Fibroblast of skin of right biceps (primary cell): ENCODE data around the gene TMEM51.
A peak's percentile ranks its signal among the peaks of the same experiment; 100 is the strongest.
"Not testable (repeated sequence)": the region's sequence is repeated elsewhere in the genome, so short reads cannot be mapped to it uniquely, and the experiment has no call there.

ENCODE experiments used
- DNase-seq: peaks from one replicate; pipeline ENCODE4 v3.0.0-alpha.2; 2013

TMEM51 gene

GRCh38 chr1:15128520-15129313, 24.8 kb upstream of the TMEM51 start:
- peak; percentile 62 for DNase-seq

- no peak for DNase-seq
Observed at GRCh38 chr1:15129944-15130343, 23.6 kb upstream of the TMEM51 start.

GRCh38 chr1:15130607-15131006, 22.9 kb upstream of the TMEM51 start:
- no peak for DNase-seq

GRCh38 chr1:15132965-15133364, 20.6 kb upstream of the TMEM51 start:
- no peak for DNase-seq

GRCh38 chr1:15134285-15134684, 19.3 kb upstream of the TMEM51 start:
- no peak for DNase-seq

- DNase-seq, result not testable (repeated sequence)
Observed at GRCh38 chr1:15135604-15136003, 17.9 kb upstream of the TMEM51 start.

- DNase-seq, result no peak
Observed at GRCh38 chr1:15137809-15138208, 15.7 kb upstream of the TMEM51 start.

- no peak for DNase-seq
Observed at GRCh38 chr1:15139654-15140350, 13.7 kb upstream of the TMEM51 start.

- peak; percentile 75 for DNase-seq
Observed at GRCh38 chr1:15141935-15142539, 11.5 kb upstream of the TMEM51 start.

- DNase-seq, result no peak
Observed at GRCh38 chr1:15145327-15145726, 8.2 kb upstream of the TMEM51 start.

- no peak for DNase-seq
Observed at GRCh38 chr1:15146142-15146680, 7.3 kb upstream of the TMEM51 start.

- no peak for DNase-seq
Observed at GRCh38 chr1:15146971-15147376, 6.6 kb upstream of the TMEM51 start.

GRCh38 chr1:15148004-15148403, 5.5 kb upstream of the TMEM51 start:
- no peak for DNase-seq

- DNase-seq, result no peak
Observed at GRCh38 chr1:15148475-15148874, 5.1 kb upstream of the TMEM51 start.

GRCh38 chr1:15148941-15149340, 4.6 kb upstream of the TMEM51 start:
- DNase-seq, result no peak

GRCh38 chr1:15150376-15150775, 3.2 kb upstream of the TMEM51 start:
- no peak for DNase-seq

- no peak for DNase-seq
Observed at GRCh38 chr1:15151377-15151806, 2.2 kb upstream of the TMEM51 start.

- no peak for DNase-seq
Observed at GRCh38 chr1:15151871-15152270, 1.7 kb upstream of the TMEM51 start.

GRCh38 chr1:15152318-15153183, 996 bp upstream of the TMEM51 start:
- peak; percentile 75 for DNase-seq

- peak; percentile 43 for DNase-seq
Observed at GRCh38 chr1:15153842-15154479, 414 bp downstream of the TMEM51 start.

GRCh38 chr1:15154480-15155036, 1.0 kb downstream of the TMEM51 start:
- no peak for DNase-seq

- DNase-seq, result no peak
Observed at GRCh38 chr1:15155191-15155590, 1.6 kb downstream of the TMEM51 start.
